GM12878 (cell line): ENCODE results near the gene AIFM1. TPM values are rescaled to one million over a fixed set of nuclear protein-coding genes. Genes with fewer than 3 reads are reported as not detected.

Experiments used
- ATAC-seq: fragments of 200-7000 bp; cut with Tn5 transposase; 3 replicates; pipeline ENCODE4 v1.9.1; 2020; ENCODE audit warnings: mild to moderate bottlenecking, moderate library complexity
- BruUV-seq: library from RNA; stranded (reverse); fragments of 400-500 nt; replicated peaks from 2 replicates; lab custom pipeline; 2021; lab: Mats Ljungman, UMichigan
- CTCF ChIA-PET: fragments of 300-600 bp; sonication (Branson Sonifier 250); formaldehyde crosslinking; extraction: SDS; loops from one replicate; lab custom pipeline; 2021; ENCODE audit warnings: inconsistent platforms; lab: Yijun Ruan, JAX
- POLR2A ChIA-PET: fragments of 350-600 bp; formaldehyde crosslinking; extraction: SDS; loops from one replicate; lab custom pipeline; 2021; ENCODE audit warnings: inconsistent platforms; lab: Charles Lee
- RAD21 ChIA-PET: fragments of 300-600 bp; sonication (Branson Sonifier 250); formaldehyde crosslinking; loops from one replicate; lab custom pipeline; 2023; ENCODE audit warnings: antibody characterized with exemption; ENCODE audit not compliant: unreplicated experiment; lab: Charles Lee
- SMC1A ChIA-PET: fragments of 300-600 bp; sonication (Branson Sonifier 250); formaldehyde crosslinking; loops from one replicate; lab custom pipeline; 2023; ENCODE audit not compliant: unreplicated experiment, uncharacterized antibody; lab: Charles Lee
- DNase-seq: peaks from one replicate; pipeline ENCODE4 v3.0.0-alpha.2; 2011; ENCODE audit warnings: low read depth, low spot score
- FAIRE-seq: peaks from 3 replicates; lab custom pipeline; 2011; peaks lifted over from hg19 to GRCh38; lab: Jason Lieb, UNC
- H2AFZ ChIP-seq: 2 replicates; pipeline ENCODE4 v1.6.0; 2011; ENCODE audit warnings: low read depth, low read length, control low read depth; ENCODE audit not compliant: control insufficient read depth
- H3K27ac ChIP-seq: 2 replicates; pipeline ENCODE4 v1.5.1; 2011; ENCODE audit warnings: control low read depth; ENCODE audit not compliant: control insufficient read depth, insufficient read depth
- H3K27me3 ChIP-seq, 2 experiments: replicated peaks in 1 of 2; 2 replicates each; pipeline versions ENCODE4 v1.6.0 to v1.6.1; 2011; ENCODE audit warnings: low read length in 1 of 2; ENCODE audit not compliant: control insufficient read depth in 2 of 2, insufficient read depth in 2 of 2
- H3K36me3 ChIP-seq, 2 experiments: 2 replicates each; pipeline ENCODE4 v1.5.1; 2011; ENCODE audit warnings: low read length in 1 of 2; ENCODE audit not compliant: control insufficient read depth in 2 of 2, insufficient read depth in 2 of 2
- H3K4me1 ChIP-seq: 2 replicates; pipeline ENCODE4 v1.6.1; 2011; ENCODE audit warnings: mild to moderate bottlenecking, low read length, moderate library complexity, mixed read lengths; ENCODE audit not compliant: control insufficient read depth, insufficient read depth
- H3K4me2 ChIP-seq: 2 replicates; pipeline ENCODE4 v1.6.0; 2011; ENCODE audit warnings: control low read depth; ENCODE audit not compliant: control insufficient read depth, insufficient read depth
- H3K4me3 ChIP-seq: fragments of 200-600 bp; sonication (generic); 2 replicates; pipeline ENCODE4 v1.5.1; 2016
- H3K79me2 ChIP-seq: 2 replicates; pipeline ENCODE4 v1.6.0; 2011; ENCODE audit warnings: low read length; ENCODE audit not compliant: control insufficient read depth, insufficient read depth
- H3K9ac ChIP-seq: 2 replicates; pipeline ENCODE4 v1.8.0; 2011; ENCODE audit warnings: low read length, control low read depth, mixed read lengths; ENCODE audit not compliant: control insufficient read depth, insufficient read depth
- H3K9me3 ChIP-seq: replicated peaks from 3 replicates; pipeline ENCODE4 v1.5.1; 2011; ENCODE audit warnings: mild to moderate bottlenecking, low read length; ENCODE audit not compliant: control insufficient read depth, insufficient read depth
- H4K20me1 ChIP-seq: 2 replicates; pipeline ENCODE4 v1.6.0; 2011; ENCODE audit not compliant: control insufficient read depth, insufficient read depth
- STAT3 ChIP-seq: IDR thresholded peaks from 2 replicates; pipeline ENCODE4 v1.6.1; 2011; ENCODE audit warnings: low read depth, low read length, improper control_type of control experiment
- SUZ12 ChIP-seq: fragments of 200-600 bp; sonication (generic); IDR thresholded peaks from one replicate; pipeline ENCODE4 v1.6.1; 2018; ENCODE audit warnings: antibody characterized with exemption, mild to moderate bottlenecking; ENCODE audit not compliant: unreplicated experiment
- ZSCAN29 ChIP-seq: fragments of 450-650 bp; IDR thresholded peaks from 2 replicates; pipeline ENCODE4 v1.6.1; 2017; ENCODE audit warnings: mild to moderate bottlenecking, moderate library complexity
- WGBS: methylation state at CpG from one replicate; pipeline ENCODE4 v1.1.6; 2016; ENCODE audit warnings: low lambda C conversion rate; ENCODE audit not compliant: insufficient replicate concordance, insufficient coverage; ENCODE audit errors: missing lambda C conversion rate; 5-methylcytosine and 5-hydroxymethylcytosine counted together
- in situ Hi-C: fragments of 300-500 bp; cut with MboI; formaldehyde crosslinking; loops from 9 replicates; pipeline ENCODE4 v1.14.3; 2018; ENCODE audit warnings: mixed read lengths
- intact Hi-C: fragments of 100-400 bp; cut with micrococcal nuclease; formaldehyde crosslinking; loops from one replicate; pipeline ENCODE4 v1.14.2; 2022; ENCODE audit not compliant: unreplicated experiment
- polyA plus RNA-seq, 11 experiments: library from polyadenylated mRNA; depleted of rRNA in 4 of 11; unstranded in 6 of 11; stranded (reverse) in 5 of 11; fragments of >200 nt; fragmentation: Nextera tagmentation in 4 of 11; fragmentation: Illumina TruSeq in 1 of 11; extraction: Ambion mirVana in 4 of 11; extraction: Trizol in 1 of 11; gene quantifications; 1 replicate in 1 of 11; 2 replicates in 10 of 11; pipeline versions ENCODE4 v1.2.1 to v1.2.3, GENCODE V29; 2011 to 2016; ENCODE audit warnings: inconsistent platforms in 2 of 11, missing spikeins in 2 of 11, low read depth in 1 of 11
- total RNA-seq, 4 experiments: library from RNA; depleted of rRNA in 3 of 4; stranded (reverse); fragments of >200 nt in 3 of 4; fragmentation: Illumina TruSeq in 1 of 4; extraction: Trizol in 1 of 4; gene quantifications; 2 replicates each; pipeline versions ENCODE4 v1.2.1 to v1.2.3, GENCODE V29; 2013 to 2021
- TF ChIP-seq, protein P1 (sequence below): fragments of 450-650 bp; formaldehyde crosslinking; IDR thresholded peaks from 2 replicates; pipeline ENCODE4 v1.4.0; 2020; ENCODE audit warnings: mild to moderate bottlenecking, moderate library complexity

The AIFM1 gene
- total and polyA plus RNA-seq, 10 of the 15 experiments (the other 5 are each of a cell fraction or from before 2014, with no cell fraction given): 44.2 to 121 (median 80.0) TPM

DNA sequence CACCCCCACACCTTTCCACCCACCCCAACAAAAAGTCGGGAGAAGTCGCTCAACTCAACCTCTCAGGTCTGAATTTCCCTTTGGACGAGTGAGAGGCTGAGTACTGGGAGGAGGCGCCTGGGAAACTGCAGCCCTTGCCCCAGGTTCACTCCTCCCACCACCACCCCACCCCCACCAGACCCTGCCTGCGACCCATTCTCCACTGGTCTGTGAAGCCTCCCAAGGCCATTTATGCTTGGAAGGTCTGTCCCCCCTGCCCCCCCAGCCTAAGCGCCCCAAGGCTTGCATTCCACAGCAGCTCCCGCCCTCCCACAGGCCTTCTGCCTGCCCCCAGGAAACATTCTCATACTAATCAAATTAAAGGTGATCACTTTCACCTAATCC, 82.5 kb downstream of the AIFM1 start:
- TF ChIP-seq, protein P1, sequence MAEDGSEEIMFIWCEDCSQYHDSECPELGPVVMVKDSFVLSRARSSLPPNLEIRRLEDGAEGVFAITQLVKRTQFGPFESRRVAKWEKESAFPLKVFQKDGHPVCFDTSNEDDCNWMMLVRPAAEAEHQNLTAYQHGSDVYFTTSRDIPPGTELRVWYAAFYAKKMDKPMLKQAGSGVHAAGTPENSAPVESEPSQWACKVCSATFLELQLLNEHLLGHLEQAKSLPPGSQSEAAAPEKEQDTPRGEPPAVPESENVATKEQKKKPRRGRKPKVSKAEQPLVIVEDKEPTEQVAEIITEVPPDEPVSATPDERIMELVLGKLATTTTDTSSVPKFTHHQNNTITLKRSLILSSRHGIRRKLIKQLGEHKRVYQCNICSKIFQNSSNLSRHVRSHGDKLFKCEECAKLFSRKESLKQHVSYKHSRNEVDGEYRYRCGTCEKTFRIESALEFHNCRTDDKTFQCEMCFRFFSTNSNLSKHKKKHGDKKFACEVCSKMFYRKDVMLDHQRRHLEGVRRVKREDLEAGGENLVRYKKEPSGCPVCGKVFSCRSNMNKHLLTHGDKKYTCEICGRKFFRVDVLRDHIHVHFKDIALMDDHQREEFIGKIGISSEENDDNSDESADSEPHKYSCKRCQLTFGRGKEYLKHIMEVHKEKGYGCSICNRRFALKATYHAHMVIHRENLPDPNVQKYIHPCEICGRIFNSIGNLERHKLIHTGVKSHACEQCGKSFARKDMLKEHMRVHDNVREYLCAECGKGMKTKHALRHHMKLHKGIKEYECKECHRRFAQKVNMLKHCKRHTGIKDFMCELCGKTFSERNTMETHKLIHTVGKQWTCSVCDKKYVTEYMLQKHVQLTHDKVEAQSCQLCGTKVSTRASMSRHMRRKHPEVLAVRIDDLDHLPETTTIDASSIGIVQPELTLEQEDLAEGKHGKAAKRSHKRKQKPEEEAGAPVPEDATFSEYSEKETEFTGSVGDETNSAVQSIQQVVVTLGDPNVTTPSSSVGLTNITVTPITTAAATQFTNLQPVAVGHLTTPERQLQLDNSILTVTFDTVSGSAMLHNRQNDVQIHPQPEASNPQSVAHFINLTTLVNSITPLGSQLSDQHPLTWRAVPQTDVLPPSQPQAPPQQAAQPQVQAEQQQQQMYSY: no peak
- TF ChIP-seq SUZ12 (no peak), STAT3 (no peak), ZSCAN29 (no peak)
- H2AFZ ChIP-seq: no peak overlapping the region
- H3K4me2 ChIP-seq: peak overlapping the region; percentile 51
- DNase-seq (no peak), ATAC-seq (no peak), FAIRE-seq (no peak)
- ChIA-PET CTCF (interaction anchor here (1.1 to 4.1 kb wide), 2 partner anchors 22 to 37 kb away, joined by 3 to 75 read pairs; no protein-coding TSS in a partner anchor), SMC1A (interaction anchor here (3.9 to 4.7 kb wide), 2 partner anchors 25 to 38 kb away, joined by 22 to 68 read pairs; no protein-coding TSS in a partner anchor), POLR2A (interaction anchor here (0.7 to 4.5 kb wide), 2 partner anchors 17 to 37 kb away, joined by 4 to 23 read pairs; no protein-coding TSS in a partner anchor), RAD21 (interaction anchor here (0.5 to 5.1 kb wide), 4 partner anchors 37 to 109 kb away, joined by 3 to 75 read pairs (median 30); no protein-coding TSS in a partner anchor)
- H3K27ac ChIP-seq: peak overlapping the region; percentile 93
- H3K27me3 ChIP-seq: no peaks in the 10 kb centered on the region
- peaks cover 46% of the 10 kb centered on the region for H3K79me2 ChIP-seq
- no peaks in the 10 kb centered on the region for H4K20me1 ChIP-seq
- in situ Hi-C loops (loop anchor here (10.0 kb wide), 1 partner anchor 92 kb away; the partner anchor contains the start of gene RAB33A), intact Hi-C loops (loop anchor here (5.0 to 10.0 kb wide), 2 partner anchors 89 to 182 kb away; partner anchors contain the start of genes RAB33A and ZNF280C)
- no peaks in the 10 kb centered on the region for H3K9me3 ChIP-seq
- H3K36me3 ChIP-seq: peaks cover 0 to 7% of the 10 kb centered on the region in 2 experiments; a peak in 3 of 4 replicates
- no TSS peak for BruUV-seq
- H3K9ac ChIP-seq: peak overlapping the region; percentile 55
- H3K4me1 ChIP-seq: peaks cover 43% of the 10 kb centered on the region
- peak overlapping the region; percentile 70; the same call in 1 of the 2 replicates for H3K4me3 ChIP-seq
- WGBS: 25% methylated on average over 6 of the region's 7 CpGs
